SJSA1 (cell line): Measurements from ENCODE around the gene FTCD. TPM values are rescaled to one million over a fixed set of nuclear protein-coding genes. Genes with fewer than 3 reads are reported as not detected.

Experiments
- DNase-seq, 2 experiments: peaks; one replicate each; pipeline ENCODE4 v3.0.0-alpha.2; 2015 to 2020; ENCODE audit warnings: low spot score in 2 of 2, low read depth in 1 of 2
- H3K27ac ChIP-seq: fragments of 250-450 bp; sonication (Bioruptor Pico); 2 replicates; pipeline ENCODE4 v1.5.1; 2020; ENCODE audit warnings: mild to moderate bottlenecking, moderate library complexity
- H3K27me3 ChIP-seq: fragments of 250-450 bp; sonication (Bioruptor Pico); replicated peaks from 2 replicates; pipeline ENCODE4 v1.5.1; 2020; ENCODE audit warnings: mild to moderate bottlenecking, moderate library complexity
- H3K36me3 ChIP-seq: fragments of 250-450 bp; sonication (Bioruptor Pico); 2 replicates; pipeline ENCODE4 v1.5.1; 2020; ENCODE audit warnings: mild to moderate bottlenecking
- H3K4me1 ChIP-seq: fragments of 250-450 bp; sonication (Bioruptor Pico); replicated peaks from 2 replicates; pipeline ENCODE4 v1.6.1; 2021; ENCODE audit warnings: mild to moderate bottlenecking
- H3K4me3 ChIP-seq: fragments of 250-450 bp; sonication (Bioruptor Pico); 2 replicates; pipeline ENCODE4 v1.5.1; 2020; ENCODE audit warnings: mild to moderate bottlenecking
- H3K9me3 ChIP-seq: fragments of 250-450 bp; sonication (Bioruptor Pico); replicated peaks from 2 replicates; pipeline ENCODE4 v1.5.1; 2020; ENCODE audit warnings: mild to moderate bottlenecking
- total RNA-seq: library from RNA; depleted of rRNA; stranded (reverse); fragments of >200 nt; shearing (Covaris generic); gene quantifications from 2 replicates; pipeline ENCODE4 v1.2.3, GENCODE V29; 2014

FTCD gene
- total RNA-seq, 1 experiment from 2014 or later: not detected

- DNase-seq: peak in 1 of 2 experiments; percentile 42
- Histone ChIP-seq H3K9me3 (no peaks in the 10 kb centered on the region), H3K4me1 (peaks cover 10% of the 10 kb centered on the region), H3K27me3 (no peaks in the 10 kb centered on the region), H3K27ac (no peak overlapping the region), H3K36me3 (peaks cover 87% of the 10 kb centered on the region), H3K4me3 (no peak overlapping the region)
Observed at GRCh38 chr21:46124926-46125845, 30.2 kb downstream of the FTCD start.

- Histone ChIP-seq H3K4me3 (no peak overlapping the region), H3K36me3 (peaks cover 87% of the 10 kb centered on the region), H3K27ac (no peak overlapping the region), H3K9me3 (no peaks in the 10 kb centered on the region), H3K4me1 (peaks cover 10% of the 10 kb centered on the region), H3K27me3 (no peaks in the 10 kb centered on the region)
- peak in 1 of 2 experiments; percentile 37 for DNase-seq
Observed at GRCh38 chr21:46124083-46124925, 31.1 kb downstream of the FTCD start.

- H3K27ac ChIP-seq: no peak overlapping the region
Observed at GRCh38 chr21:46122758-46123683, 32.4 kb downstream of the FTCD start.

GRCh38 chr21:46122237-46122671 is 33.1 kb downstream of the FTCD start:
- Histone ChIP-seq H3K4me3 (no peak overlapping the region), H3K9me3 (no peaks in the 10 kb centered on the region), H3K4me1 (peaks cover 10% of the 10 kb centered on the region), H3K36me3 (peaks cover 87% of the 10 kb centered on the region), H3K27ac (no peak overlapping the region), H3K27me3 (no peaks in the 10 kb centered on the region)
- DNase-seq: peak in 1 of 2 experiments; percentile 61

More at GRCh38 chr21:46122758-46123683, 32.4 kb downstream of the FTCD start:
- peak in 1 of 2 experiments; percentile 37 for DNase-seq
- Histone ChIP-seq H3K4me3 (no peak overlapping the region), H3K27me3 (no peaks in the 10 kb centered on the region), H3K9me3 (no peaks in the 10 kb centered on the region), H3K36me3 (peaks cover 87% of the 10 kb centered on the region), H3K4me1 (peaks cover 10% of the 10 kb centered on the region)

GRCh38 chr21:46121286-46122221 is 33.8 kb downstream of the FTCD start:
- H3K27ac ChIP-seq: no peak overlapping the region
- DNase-seq: peak in 1 of 2 experiments; percentile 37
- no peaks in the 10 kb centered on the region for H3K9me3 ChIP-seq
- no peak overlapping the region for H3K4me3 ChIP-seq
- peaks cover 10% of the 10 kb centered on the region for H3K4me1 ChIP-seq
- no peaks in the 10 kb centered on the region for H3K27me3 ChIP-seq
- H3K36me3 ChIP-seq: peaks cover 87% of the 10 kb centered on the region

GRCh38 chr21:46120301-46121285 is 34.8 kb downstream of the FTCD start:
- Histone ChIP-seq H3K9me3 (no peaks in the 10 kb centered on the region), H3K4me1 (peaks cover 10% of the 10 kb centered on the region), H3K4me3 (no peak overlapping the region), H3K27me3 (no peaks in the 10 kb centered on the region), H3K27ac (no peak overlapping the region), H3K36me3 (peaks cover 89% of the 10 kb centered on the region)
- DNase-seq: peak in 1 of 2 experiments; percentile 44

GRCh38 chr21:46119637-46120271 is 35.6 kb downstream of the FTCD start:
- Histone ChIP-seq H3K27ac (no peak overlapping the region), H3K36me3 (peaks cover 91% of the 10 kb centered on the region), H3K27me3 (no peaks in the 10 kb centered on the region), H3K4me3 (no peak overlapping the region), H3K4me1 (peaks cover 10% of the 10 kb centered on the region), H3K9me3 (peaks cover 3% of the 10 kb centered on the region)
- peak in 1 of 2 experiments; percentile 41 for DNase-seq

GRCh38 chr21:46119144-46119636 is 36.2 kb downstream of the FTCD start:
- H3K4me3 ChIP-seq: no peak overlapping the region
- DNase-seq: no peak
- H3K27me3 ChIP-seq: no peaks in the 10 kb centered on the region
- peaks cover 91% of the 10 kb centered on the region for H3K36me3 ChIP-seq
- H3K27ac ChIP-seq: no peak overlapping the region
- peaks cover 10% of the 10 kb centered on the region for H3K4me1 ChIP-seq
- H3K9me3 ChIP-seq: peaks cover 6% of the 10 kb centered on the region

GRCh38 chr21:46118316-46119143 is 36.8 kb downstream of the FTCD start:
- peaks cover 10% of the 10 kb centered on the region for H3K4me1 ChIP-seq

GRCh38 chr21:46117586-46118315 is 37.6 kb downstream of the FTCD start:
- H3K4me1 ChIP-seq: peaks cover 10% of the 10 kb centered on the region
- peak in 1 of 2 experiments; percentile 43 for DNase-seq
- H3K27ac ChIP-seq: no peak overlapping the region
- peaks cover 100% of the 10 kb centered on the region for H3K36me3 ChIP-seq
- peaks cover 6% of the 10 kb centered on the region for H3K9me3 ChIP-seq
- H3K27me3 ChIP-seq: no peaks in the 10 kb centered on the region
- no peak overlapping the region for H3K4me3 ChIP-seq

More at GRCh38 chr21:46118316-46119143, 36.8 kb downstream of the FTCD start:
- peaks cover 6% of the 10 kb centered on the region for H3K9me3 ChIP-seq
- H3K4me3 ChIP-seq: no peak overlapping the region
- no peaks in the 10 kb centered on the region for H3K27me3 ChIP-seq
- H3K27ac ChIP-seq: no peak overlapping the region
- DNase-seq: peak in 1 of 2 experiments; percentile 36
- peaks cover 94% of the 10 kb centered on the region for H3K36me3 ChIP-seq
